GM18907 (cell line): Measurements from ENCODE around the gene CASTOR2.
"Not testable (repeated sequence)": the region's sequence is repeated elsewhere in the genome, so short reads cannot be mapped to it uniquely, and the experiment has no call there.

Source experiments
- ATAC-seq: cut with Tn5 transposase; IDR thresholded peaks from one replicate; pipeline ENCODE4 v1.9.1; 2021; ENCODE audit warnings: mild to moderate bottlenecking, moderate library complexity; ENCODE audit not compliant: unreplicated experiment

CASTOR2 gene

GRCh38 chr7:75049817-75050216 is 85.3 kb downstream of the CASTOR2 start:
- no peak for ATAC-seq

GRCh38 chr7:75050501-75050900 is 86.0 kb downstream of the CASTOR2 start:
- ATAC-seq, result no peak

- no peak for ATAC-seq
Measured at GRCh38 chr7:75054744-75055143, 90.2 kb downstream of the CASTOR2 start.

GRCh38 chr7:75055155-75055554 is 90.7 kb downstream of the CASTOR2 start:
- no peak for ATAC-seq

- no peak for ATAC-seq
Measured at GRCh38 chr7:75055830-75056772, 91.6 kb downstream of the CASTOR2 start.

GRCh38 chr7:75058406-75058805 is 93.9 kb downstream of the CASTOR2 start:
- ATAC-seq, result no peak

- no peak for ATAC-seq
Measured at GRCh38 chr7:75064291-75064690, 99.8 kb downstream of the CASTOR2 start.

- no peak for ATAC-seq
Measured at GRCh38 chr7:75064801-75065200, 100.3 kb downstream of the CASTOR2 start.

- ATAC-seq, result no peak
Measured at GRCh38 chr7:75066521-75066920, 102.0 kb downstream of the CASTOR2 start.

GRCh38 chr7:75072981-75073283 is 108.4 kb downstream of the CASTOR2 start:
- no peak for ATAC-seq

- not testable (repeated sequence) for ATAC-seq
Measured at GRCh38 chr7:75074262-75074641, 109.7 kb downstream of the CASTOR2 start.
